SK-N-SH (cell line): ENCODE data around the gene SORBS2. TPM values are rescaled to one million over a fixed set of nuclear protein-coding genes. Genes with fewer than 3 reads are reported as not detected.

ENCODE experiments used
- CTCF ChIA-PET: fragments of 300-600, 350-600 bp; formaldehyde crosslinking; extraction: SDS; loops from one replicate; lab custom pipeline; 2021; lab: Yijun Ruan, JAX
- POLR2A ChIA-PET: fragments of 350-600 bp; sonication (Branson Sonifier 250); formaldehyde crosslinking; extraction: SDS; loops from one replicate; lab custom pipeline; 2020; ENCODE audit warnings: antibody characterized with exemption, inconsistent platforms; lab: Yijun Ruan, JAX
- DNase-seq: peaks from one replicate; pipeline ENCODE4 v3.0.0; 2012
- H2AFZ ChIP-seq: fragments of 200-600 bp; sonication (generic); 2 replicates; pipeline ENCODE4 v1.8.1; 2016; ENCODE audit warnings: antibody characterized with exemption, mild to moderate bottlenecking, low read depth
- H3F3A ChIP-seq: fragments of 200-600 bp; sonication (generic); replicated peaks from 2 replicates; pipeline ENCODE3; 2016; ENCODE audit warnings: antibody characterized with exemption, mild to moderate bottlenecking; ENCODE audit not compliant: insufficient read depth
- H3K27ac ChIP-seq, 2 experiments: fragments of 200-500 bp in 1 of 2; fragments of 200-600 bp in 1 of 2; sonication (Bioruptor generic) in 1 of 2; sonication (generic), shearing (Covaris generic) in 1 of 2; 2 replicates each; pipeline versions ENCODE4 v1.5.1 to v1.6.1; 2014 to 2016; ENCODE audit warnings: low read depth in 2 of 2, inconsistent platforms in 1 of 2, low read length in 1 of 2, mild to moderate bottlenecking in 1 of 2, mixed read lengths in 1 of 2
- H3K27me3 ChIP-seq: fragments of 200-600 bp; sonication (generic), shearing (Covaris generic); 2 replicates; pipeline ENCODE4 v1.6.1; 2016; ENCODE audit warnings: mixed run types; ENCODE audit not compliant: insufficient read depth
- H3K36me3 ChIP-seq, 2 experiments: fragments of 200-500 bp in 1 of 2; fragments of 200-600 bp in 1 of 2; sonication (Bioruptor generic) in 1 of 2; sonication (generic) in 1 of 2; replicated peaks in 1 of 2; 2 replicates each; pipeline versions ENCODE3 to v1.5.1; 2014 to 2016; ENCODE audit warnings: low read length in 1 of 2, mild to moderate bottlenecking in 1 of 2; ENCODE audit not compliant: insufficient read depth in 2 of 2, control insufficient read depth in 1 of 2
- H3K4me1 ChIP-seq, 2 experiments: fragments of 200-500 bp in 1 of 2; fragments of 200-600 bp in 1 of 2; sonication (Bioruptor generic) in 1 of 2; sonication (generic), shearing (Covaris generic) in 1 of 2; 2 replicates each; pipeline versions ENCODE4 v1.5.1 to v1.6.1; 2014 to 2016; ENCODE audit warnings: low read depth in 1 of 2, low read length in 1 of 2, mixed run types in 1 of 2; ENCODE audit not compliant: insufficient read depth in 2 of 2, control insufficient read depth in 1 of 2
- H3K4me2 ChIP-seq: fragments of 200-600 bp; sonication (generic), shearing (Covaris generic); 2 replicates; pipeline ENCODE4 v1.6.1; 2017; ENCODE audit warnings: mixed run types
- H3K4me3 ChIP-seq, 2 experiments: fragments of 200-500 bp in 1 of 2; fragments of 200-600 bp in 1 of 2; sonication (Bioruptor generic) in 1 of 2; sonication (generic), shearing (Covaris generic) in 1 of 2; 2 replicates each; pipeline versions ENCODE4 v1.5.1 to v1.8.1; 2014 to 2016; ENCODE audit warnings: low read depth in 2 of 2, inconsistent platforms in 1 of 2, low read length in 1 of 2, mild to moderate bottlenecking in 1 of 2, mixed read lengths in 1 of 2, moderate library complexity in 1 of 2
- H3K79me2 ChIP-seq: fragments of 200-600 bp; sonication (generic); 2 replicates; pipeline ENCODE4 v1.8.1; 2017; ENCODE audit warnings: mild to moderate bottlenecking; ENCODE audit not compliant: insufficient read depth
- H3K9ac ChIP-seq: fragments of 200-600 bp; sonication (generic); 2 replicates; pipeline ENCODE4 v1.6.1; 2017; ENCODE audit warnings: mixed run types
- H3K9me2 ChIP-seq: fragments of 200-600 bp; sonication (generic); 2 replicates; pipeline ENCODE4 v1.6.1; 2017; ENCODE audit warnings: mixed run types
- H3K9me3 ChIP-seq: fragments of 200-600 bp; sonication (generic); 2 replicates; pipeline ENCODE4 v1.6.1; 2017; ENCODE audit warnings: mixed run types, mild to moderate bottlenecking, moderate library complexity
- H4K20me1 ChIP-seq: fragments of 200-600 bp; sonication (generic); 2 replicates; pipeline ENCODE4 v1.6.1; 2017; ENCODE audit warnings: mild to moderate bottlenecking, mixed run types; ENCODE audit not compliant: insufficient read depth
- EP300 ChIP-seq, 2 experiments: IDR thresholded peaks; 2 replicates each; pipeline versions ENCODE4 v1.4.0 to v1.6.1; 2012; ENCODE audit warnings: borderline replicate concordance in 1 of 2, low read depth in 1 of 2, low read length in 1 of 2
- EZH2phosphoT487 ChIP-seq: fragments of 200-600 bp; sonication (generic); IDR thresholded peaks from 2 replicates; pipeline ENCODE4 v1.6.1; 2017; ENCODE audit warnings: low read depth, mixed run types, mild to moderate bottlenecking, antibody characterized with exemption, moderate library complexity, borderline replicate concordance
- FOSL2 ChIP-seq: IDR thresholded peaks from 2 replicates; pipeline ENCODE4 v1.4.0; 2012; ENCODE audit warnings: low read depth, mild to moderate bottlenecking, moderate library complexity, borderline replicate concordance
- FOXJ3 ChIP-seq: sonication (generic); formaldehyde crosslinking; IDR thresholded peaks from 2 replicates; pipeline ENCODE4 v1.5.1; 2020; ENCODE audit warnings: mild to moderate bottlenecking, missing genetic modification reagents
- MXI1 ChIP-seq: IDR thresholded peaks from 2 replicates; pipeline ENCODE4 v1.6.1; 2012; ENCODE audit warnings: mild to moderate bottlenecking, low read depth, low read length, improper control_type of control experiment
- NFIC ChIP-seq: IDR thresholded peaks from 2 replicates; pipeline ENCODE4 v1.4.0; 2012; ENCODE audit warnings: borderline replicate concordance
- NRF1 ChIP-seq: IDR thresholded peaks from 2 replicates; pipeline ENCODE4 v1.6.1; 2012; ENCODE audit warnings: low read depth, mild to moderate bottlenecking, low read length
- POLR2AphosphoS5 ChIP-seq: IDR thresholded peaks from 2 replicates; pipeline ENCODE4 v1.6.1; 2012; ENCODE audit warnings: low read depth, low read length
- RCOR1 ChIP-seq: fragments of 150-350 bp; IDR thresholded peaks from 2 replicates; pipeline ENCODE4 v1.6.1; 2017; ENCODE audit warnings: antibody characterized with exemption, low read length
- RFX5 ChIP-seq: IDR thresholded peaks from 2 replicates; pipeline ENCODE4 v1.6.1; 2012; ENCODE audit warnings: mild to moderate bottlenecking, improper control_type of control experiment, low read length
- RXRA ChIP-seq: IDR thresholded peaks from 2 replicates; pipeline ENCODE4 v1.4.0; 2012; ENCODE audit warnings: low read depth, mild to moderate bottlenecking, borderline replicate concordance
- SMC3 ChIP-seq: IDR thresholded peaks from 2 replicates; pipeline ENCODE4 v1.6.1; 2012; ENCODE audit warnings: low read depth, low read length, improper control_type of control experiment
- TCF12 ChIP-seq: IDR thresholded peaks from 2 replicates; pipeline ENCODE4 v1.4.0; 2012
- USF1 ChIP-seq: IDR thresholded peaks from 2 replicates; pipeline ENCODE4 v1.4.0; 2012; ENCODE audit warnings: low read depth, borderline replicate concordance
- YY1 ChIP-seq: IDR thresholded peaks from 2 replicates; pipeline ENCODE4 v1.4.0; 2012; ENCODE audit warnings: low read depth, mild to moderate bottlenecking
- WGBS: methylation state at CpG from one replicate; pipeline ENCODE4 v1.1.6; 2017; ENCODE audit warnings: low lambda C conversion rate; 5-methylcytosine and 5-hydroxymethylcytosine counted together
- polyA plus RNA-seq, 3 experiments: library from polyadenylated mRNA; depleted of rRNA; stranded (reverse); fragments of >200 nt; gene quantifications; 2 replicates each; pipeline ENCODE4 v1.2.3, GENCODE V29; 2012
- TF ChIP-seq, protein P1 (sequence below): IDR thresholded peaks from 2 replicates; pipeline ENCODE4 v1.6.1; 2012; ENCODE audit warnings: mild to moderate bottlenecking, low read depth, low read length, moderate library complexity
- TF ChIP-seq, protein P2 (sequence below): IDR thresholded peaks from 2 replicates; pipeline ENCODE4 v1.4.0; 2012; ENCODE audit warnings: low read depth, borderline replicate concordance

Gene SORBS2
- polyA plus RNA-seq, 1 of the 3 experiments (the other 2 are of a cell fraction) = 2.5 TPM

GRCh38 chr4:185744946-185745345, 67.0 kb downstream of the SORBS2 start:
- CTCF ChIA-PET = no interaction called here
- no peak overlapping the region for H3K27ac ChIP-seq
- no peak overlapping the region for H3K4me2 ChIP-seq
- no peak overlapping the region for H2AFZ ChIP-seq
- DNase-seq = no peak
- H3F3A ChIP-seq = no peaks in the 10 kb centered on the region
- H3K79me2 ChIP-seq = no peaks in the 10 kb centered on the region
- H3K9ac ChIP-seq = no peak overlapping the region
- no peaks in the 10 kb centered on the region; a peak in 1 of 4 replicates for H3K4me1 ChIP-seq
- no peak for TF ChIP-seq USF1
- TF ChIP-seq MXI1 = no peak
- TF ChIP-seq, protein P1, sequence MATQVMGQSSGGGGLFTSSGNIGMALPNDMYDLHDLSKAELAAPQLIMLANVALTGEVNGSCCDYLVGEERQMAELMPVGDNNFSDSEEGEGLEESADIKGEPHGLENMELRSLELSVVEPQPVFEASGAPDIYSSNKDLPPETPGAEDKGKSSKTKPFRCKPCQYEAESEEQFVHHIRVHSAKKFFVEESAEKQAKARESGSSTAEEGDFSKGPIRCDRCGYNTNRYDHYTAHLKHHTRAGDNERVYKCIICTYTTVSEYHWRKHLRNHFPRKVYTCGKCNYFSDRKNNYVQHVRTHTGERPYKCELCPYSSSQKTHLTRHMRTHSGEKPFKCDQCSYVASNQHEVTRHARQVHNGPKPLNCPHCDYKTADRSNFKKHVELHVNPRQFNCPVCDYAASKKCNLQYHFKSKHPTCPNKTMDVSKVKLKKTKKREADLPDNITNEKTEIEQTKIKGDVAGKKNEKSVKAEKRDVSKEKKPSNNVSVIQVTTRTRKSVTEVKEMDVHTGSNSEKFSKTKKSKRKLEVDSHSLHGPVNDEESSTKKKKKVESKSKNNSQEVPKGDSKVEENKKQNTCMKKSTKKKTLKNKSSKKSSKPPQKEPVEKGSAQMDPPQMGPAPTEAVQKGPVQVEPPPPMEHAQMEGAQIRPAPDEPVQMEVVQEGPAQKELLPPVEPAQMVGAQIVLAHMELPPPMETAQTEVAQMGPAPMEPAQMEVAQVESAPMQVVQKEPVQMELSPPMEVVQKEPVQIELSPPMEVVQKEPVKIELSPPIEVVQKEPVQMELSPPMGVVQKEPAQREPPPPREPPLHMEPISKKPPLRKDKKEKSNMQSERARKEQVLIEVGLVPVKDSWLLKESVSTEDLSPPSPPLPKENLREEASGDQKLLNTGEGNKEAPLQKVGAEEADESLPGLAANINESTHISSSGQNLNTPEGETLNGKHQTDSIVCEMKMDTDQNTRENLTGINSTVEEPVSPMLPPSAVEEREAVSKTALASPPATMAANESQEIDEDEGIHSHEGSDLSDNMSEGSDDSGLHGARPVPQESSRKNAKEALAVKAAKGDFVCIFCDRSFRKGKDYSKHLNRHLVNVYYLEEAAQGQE = no peak
- no peak for TF ChIP-seq POLR2AphosphoS5
- no peak for TF ChIP-seq EZH2phosphoT487
- no peak for TF ChIP-seq FOXJ3 (CRISPR knock-in tag)
- no peak for TF ChIP-seq EP300 (IDR thresholded peaks at IDR 0.05; ENCODE audit: borderline replicate concordance in 1 of 2, low read depth in 1 of 2, low read length in 1 of 2)
- TF ChIP-seq, protein P2, sequence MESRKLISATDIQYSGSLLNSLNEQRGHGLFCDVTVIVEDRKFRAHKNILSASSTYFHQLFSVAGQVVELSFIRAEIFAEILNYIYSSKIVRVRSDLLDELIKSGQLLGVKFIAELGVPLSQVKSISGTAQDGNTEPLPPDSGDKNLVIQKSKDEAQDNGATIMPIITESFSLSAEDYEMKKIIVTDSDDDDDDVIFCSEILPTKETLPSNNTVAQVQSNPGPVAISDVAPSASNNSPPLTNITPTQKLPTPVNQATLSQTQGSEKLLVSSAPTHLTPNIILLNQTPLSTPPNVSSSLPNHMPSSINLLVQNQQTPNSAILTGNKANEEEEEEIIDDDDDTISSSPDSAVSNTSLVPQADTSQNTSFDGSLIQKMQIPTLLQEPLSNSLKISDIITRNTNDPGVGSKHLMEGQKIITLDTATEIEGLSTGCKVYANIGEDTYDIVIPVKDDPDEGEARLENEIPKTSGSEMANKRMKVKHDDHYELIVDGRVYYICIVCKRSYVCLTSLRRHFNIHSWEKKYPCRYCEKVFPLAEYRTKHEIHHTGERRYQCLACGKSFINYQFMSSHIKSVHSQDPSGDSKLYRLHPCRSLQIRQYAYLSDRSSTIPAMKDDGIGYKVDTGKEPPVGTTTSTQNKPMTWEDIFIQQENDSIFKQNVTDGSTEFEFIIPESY = no peak
- no peak for TF ChIP-seq NRF1
- TF ChIP-seq YY1 = no peak
- no peak for TF ChIP-seq RFX5
- TF ChIP-seq SMC3 = no peak
- no peak for TF ChIP-seq TCF12
- no peak for TF ChIP-seq RXRA
- no peak for TF ChIP-seq RCOR1
- no peak for TF ChIP-seq FOSL2
- no peak for TF ChIP-seq NFIC
- H3K36me3 ChIP-seq = no peaks in the 10 kb centered on the region
- no peaks in the 10 kb centered on the region for H3K27me3 ChIP-seq
- H3K4me3 ChIP-seq = no peak overlapping the region
- POLR2A ChIA-PET = no interaction called here
- no peaks in the 10 kb centered on the region for H3K9me2 ChIP-seq
- WGBS = 78% methylated on average over 9 of the region's 9 CpGs
- H3K9me3 ChIP-seq = no peaks in the 10 kb centered on the region
- H4K20me1 ChIP-seq = no peaks in the 10 kb centered on the region
